HepG2 (cell line): ENCODE results near the gene COL26A1. TPM values are rescaled to one million over a fixed set of nuclear protein-coding genes. Genes with fewer than 3 reads are reported as not detected.
A peak's percentile ranks its signal among the peaks of the same experiment; 100 is the strongest.

ENCODE experiments used
- ATF2 ChIP-seq: sonication (generic); formaldehyde crosslinking; IDR thresholded peaks from 2 replicates; pipeline ENCODE4 v1.4.0; 2020; ENCODE audit warnings: missing genetic modification reagents
- BHLHE40 ChIP-seq: IDR thresholded peaks from 2 replicates; pipeline ENCODE4 v1.6.1; 2011; ENCODE audit warnings: low read length, improper control_type of control experiment
- CEBPG ChIP-seq: IDR thresholded peaks from 2 replicates; pipeline ENCODE4 v1.6.1; 2016
- DMAP1 ChIP-seq: IDR thresholded peaks from 2 replicates; pipeline ENCODE4 v1.6.1; 2016
- HNRNPK ChIP-seq: fragments of 200-400 bp; formaldehyde crosslinking; IDR thresholded peaks from 2 replicates; pipeline ENCODE4 v1.6.1; 2018; ENCODE audit warnings: low read length, low read depth, moderate library complexity, mild to moderate bottlenecking; ENCODE audit not compliant: poor library complexity, severe bottlenecking
- KAT7 ChIP-seq: IDR thresholded peaks from 2 replicates; pipeline ENCODE4 v1.6.1; 2018; ENCODE audit warnings: borderline replicate concordance, missing compliant biosample characterization
- KLF6 ChIP-seq: IDR thresholded peaks from 2 replicates; pipeline ENCODE4 v1.8.0; 2016; ENCODE audit warnings: missing biosample characterization, missing genetic modification reagents
- MXD3 ChIP-seq: IDR thresholded peaks from 2 replicates; pipeline ENCODE4 v1.6.1; 2016; ENCODE audit warnings: mild to moderate bottlenecking, missing biosample characterization, missing genetic modification reagents
- NCOA2 ChIP-seq: sonication (generic); formaldehyde crosslinking; IDR thresholded peaks from 2 replicates; pipeline ENCODE4 v1.8.0; 2022; ENCODE audit warnings: inconsistent platforms
- NFATC3 ChIP-seq: sonication (generic); formaldehyde crosslinking; IDR thresholded peaks from 2 replicates; pipeline ENCODE4 v1.5.1; 2020; ENCODE audit warnings: mild to moderate bottlenecking, missing genetic modification reagents
- NFE2 ChIP-seq: sonication (generic); formaldehyde crosslinking; IDR thresholded peaks from 2 replicates; pipeline ENCODE4 v1.4.0; 2020; ENCODE audit warnings: missing genetic modification reagents
- NR2C2 ChIP-seq: sonication (generic); formaldehyde crosslinking; IDR thresholded peaks from 2 replicates; pipeline ENCODE4 v1.4.0; 2020; ENCODE audit warnings: missing genetic modification reagents, mild to moderate bottlenecking, moderate library complexity, borderline replicate concordance
- PHF21A ChIP-seq: sonication (generic); formaldehyde crosslinking; IDR thresholded peaks from 2 replicates; pipeline ENCODE4 v1.5.0; 2020; ENCODE audit warnings: mild to moderate bottlenecking, missing genetic modification reagents
- RAD51 ChIP-seq: fragments of 450-650 bp; IDR thresholded peaks from 2 replicates; pipeline ENCODE4 v1.6.1; 2016; ENCODE audit warnings: borderline replicate concordance
- RBM22 ChIP-seq: fragments of 200-400 bp; formaldehyde crosslinking; optimal IDR thresholded peaks from 2 replicates; pipeline ENCODE3; 2017; ENCODE audit warnings: mild to moderate bottlenecking, low read length, moderate library complexity
- RELA ChIP-seq: sonication (generic); formaldehyde crosslinking; IDR thresholded peaks from 2 replicates; pipeline ENCODE4 v1.4.0; 2020; ENCODE audit warnings: missing genetic modification reagents
- SMYD3 ChIP-seq: sonication (generic); formaldehyde crosslinking; IDR thresholded peaks from 2 replicates; pipeline ENCODE4 v1.8.1; 2023; ENCODE audit warnings: mild to moderate bottlenecking, missing genetic modification reagents
- SNAPC5 ChIP-seq: sonication (generic); formaldehyde crosslinking; IDR thresholded peaks from 2 replicates; pipeline ENCODE4 v1.8.1; 2023; ENCODE audit warnings: mild to moderate bottlenecking, missing genetic modification reagents, borderline replicate concordance
- TCF12 ChIP-seq, 2 experiments: fragments of 450-650 bp in 1 of 2; sonication (generic) in 1 of 2; formaldehyde crosslinking in 1 of 2; IDR thresholded peaks; 2 replicates each; pipeline versions ENCODE4 v1.6.1 to v1.8.0; 2017 to 2022; ENCODE audit warnings: antibody characterized with exemption in 1 of 2, mild to moderate bottlenecking in 1 of 2, missing genetic modification reagents in 1 of 2, moderate library complexity in 1 of 2
- THAP8 ChIP-seq: sonication (generic); formaldehyde crosslinking; IDR thresholded peaks from 2 replicates; pipeline ENCODE4 v1.5.1; 2020; ENCODE audit warnings: missing genetic modification reagents, mild to moderate bottlenecking, borderline replicate concordance
- ZFP82 ChIP-seq: sonication (generic); formaldehyde crosslinking; IDR thresholded peaks from 2 replicates; pipeline ENCODE4 v1.5.1; 2020; ENCODE audit warnings: mild to moderate bottlenecking, missing genetic modification reagents, borderline replicate concordance
- ZNF224 ChIP-seq: sonication (generic); formaldehyde crosslinking; IDR thresholded peaks from 2 replicates; pipeline ENCODE4 v1.5.0; 2020; ENCODE audit warnings: mild to moderate bottlenecking, missing genetic modification reagents
- ZNF646 ChIP-seq: sonication (generic); formaldehyde crosslinking; IDR thresholded peaks from 2 replicates; pipeline ENCODE4 v1.9.0; 2021; ENCODE audit warnings: mild to moderate bottlenecking, missing genetic modification reagents
- ZNF878 ChIP-seq: sonication (generic); formaldehyde crosslinking; IDR thresholded peaks from 2 replicates; pipeline ENCODE4 v1.8.1; 2023; ENCODE audit warnings: mild to moderate bottlenecking, missing genetic modification reagents, moderate library complexity
- polyA plus RNA-seq, 8 experiments: library from polyadenylated mRNA; depleted of rRNA in 3 of 8; stranded (reverse) in 7 of 8; unstranded in 1 of 8; fragments of >200 nt; fragmentation: Illumina TruSeq in 4 of 8; extraction: Trizol in 4 of 8; gene quantifications; 2 replicates each; pipeline versions ENCODE4 v1.2.1 to v1.2.3, GENCODE V29; 2011 to 2016; ENCODE audit warnings: low read depth in 4 of 8, missing spikeins in 1 of 8, mixed read lengths in 1 of 8; ENCODE audit not compliant: insufficient read depth in 1 of 8
- total RNA-seq, 5 experiments: library from RNA; depleted of rRNA; stranded (reverse); fragments of >200 nt; fragmentation: Illumina TruSeq; extraction: Trizol; gene quantifications; 2 replicates each; pipeline ENCODE4 v1.2.3, GENCODE V29; 2016; ENCODE audit warnings: low read depth in 1 of 5

Gene COL26A1
- total and polyA plus RNA-seq, 2 of the 13 experiments (the other 11 are each of a cell fraction or from before 2014, with no cell fraction given) = 7.8 to 9.2 TPM

- TF ChIP-seq NCOA2 (peak; percentile 82), RELA (CRISPR knock-in tag) (no peak), BHLHE40 (no peak; the same call in 1 of the 2 replicates), RBM22 (no peak), NFE2 (CRISPR knock-in tag) (no peak), DMAP1 (CRISPR knock-in tag) (peak; percentile 33; the same call in 1 of the 2 replicates), THAP8 (CRISPR knock-in tag) (no peak), TCF12 (IDR thresholded peaks at IDR 0.05) (no peak), TCF12 (CRISPR knock-in tag; IDR thresholded peaks at IDR 0.05) (no peak), ZNF224 (CRISPR knock-in tag) (no peak), RAD51 (no peak), SMYD3 (no peak), ATF2 (CRISPR knock-in tag) (peak; percentile 69; the same call in 1 of the 2 replicates), PHF21A (CRISPR knock-in tag) (peak; percentile 95), HNRNPK (no peak), KLF6 (CRISPR knock-in tag) (no peak), NFATC3 (CRISPR knock-in tag) (no peak), KAT7 (CRISPR knock-in tag) (no peak), SNAPC5 (CRISPR knock-in tag) (no peak), CEBPG (CRISPR knock-in tag) (peak; percentile 45; the same call in 1 of the 2 replicates), ZNF878 (CRISPR knock-in tag) (0 out of 2 replicates have a peak, but pooled peaks have one; percentile 71), MXD3 (CRISPR knock-in tag) (peak; percentile 69; the same call in 1 of the 2 replicates), ZNF646 (no peak), ZFP82 (CRISPR knock-in tag) (no peak), NR2C2 (CRISPR knock-in tag) (peak; percentile 88)
Observed at GRCh38 chr7:101390901-101391301, 28.2 kb downstream of the COL26A1 start (continued).
